IMR-90 (cell line): Measurements from ENCODE around the gene HBEGF. TPM values are rescaled to one million over a fixed set of nuclear protein-coding genes. Genes with fewer than 3 reads are reported as not detected.

Source experiments
- ATAC-seq: fragments of 200-7000 bp; cut with Tn5 transposase; 2 replicates; pipeline ENCODE4 v1.9.1; 2020; ENCODE audit warnings: low read depth, mild to moderate bottlenecking, moderate library complexity
- BruUV-seq: library from RNA; stranded (reverse); fragments of 400-500 nt; replicated peaks from 2 replicates; lab custom pipeline; 2021; lab: Mats Ljungman, UMichigan
- CTCF ChIA-PET: fragments of 300-600 bp; formaldehyde crosslinking; extraction: SDS; loops from one replicate; lab custom pipeline; 2021; ENCODE audit warnings: antibody characterized with exemption; lab: Yijun Ruan, JAX
- POLR2A ChIA-PET: fragments of 300-600 bp; sonication (Branson Sonifier 250); formaldehyde crosslinking; loops from one replicate; lab custom pipeline; 2022; ENCODE audit warnings: antibody characterized with exemption; ENCODE audit not compliant: unreplicated experiment; lab: Charles Lee
- DNase-seq: peaks from one replicate; pipeline ENCODE4 v3.0.0; 2013
- H2AFZ ChIP-seq: replicated peaks from 2 replicates; pipeline ENCODE3; 2013; ENCODE audit warnings: low read length, mild to moderate bottlenecking; ENCODE audit not compliant: poor library complexity
- H2AK5ac ChIP-seq: 2 replicates; pipeline ENCODE4 v1.6.1; 2013; ENCODE audit warnings: low read depth, low read length, inconsistent platforms
- H2AK9ac ChIP-seq: replicated peaks from 2 replicates; pipeline ENCODE3; 2013; ENCODE audit warnings: mild to moderate bottlenecking, low read depth, low read length, moderate library complexity; ENCODE audit not compliant: poor library complexity
- H2BK120ac ChIP-seq: 2 replicates; pipeline ENCODE4 v1.6.1; 2013; ENCODE audit warnings: low read depth, low read length, inconsistent platforms
- H2BK15ac ChIP-seq: 3 replicates; pipeline ENCODE4 v1.6.1; 2013; ENCODE audit warnings: low read depth, low read length, inconsistent platforms
- H2BK20ac ChIP-seq: 2 replicates; pipeline ENCODE4 v1.6.1; 2013; ENCODE audit warnings: low read depth, mild to moderate bottlenecking, inconsistent platforms, low read length, moderate library complexity
- H2BK5ac ChIP-seq: 2 replicates; pipeline ENCODE4 v1.6.1; 2013; ENCODE audit warnings: mild to moderate bottlenecking, low read depth, low read length, inconsistent platforms; ENCODE audit not compliant: poor library complexity, severe bottlenecking
- H3K14ac ChIP-seq: replicated peaks from 2 replicates; pipeline ENCODE4 v1.6.1; 2013; ENCODE audit warnings: low read depth, low read length, inconsistent platforms
- H3K18ac ChIP-seq: 2 replicates; pipeline ENCODE4 v1.6.1; 2013; ENCODE audit warnings: low read depth, low read length, control low read depth
- H3K23ac ChIP-seq: 2 replicates; pipeline ENCODE4 v1.6.1; 2013; ENCODE audit warnings: low read depth, low read length, inconsistent platforms
- H3K27ac ChIP-seq: 2 replicates; pipeline ENCODE4 v1.5.1; 2013; ENCODE audit warnings: mild to moderate bottlenecking, control low read depth, low read length; ENCODE audit not compliant: insufficient read depth
- H3K27me3 ChIP-seq: 2 replicates; pipeline ENCODE4 v1.6.1; 2013; ENCODE audit warnings: low read length; ENCODE audit not compliant: control insufficient read depth, insufficient read depth
- H3K36me3 ChIP-seq: 2 replicates; pipeline ENCODE4 v1.6.1; 2013; ENCODE audit warnings: low read length, mixed read lengths; ENCODE audit not compliant: control insufficient read depth, insufficient read depth
- H3K4ac ChIP-seq: 2 replicates; pipeline ENCODE4 v1.6.1; 2013; ENCODE audit warnings: low read depth, low read length, inconsistent platforms
- H3K4me1 ChIP-seq: 2 replicates; pipeline ENCODE4 v1.6.1; 2013; ENCODE audit warnings: low read length, mixed read lengths; ENCODE audit not compliant: control insufficient read depth, insufficient read depth
- H3K4me2 ChIP-seq: 2 replicates; pipeline ENCODE4 v1.6.1; 2013; ENCODE audit warnings: low read depth, mild to moderate bottlenecking, control low read depth, low read length, moderate library complexity
- H3K4me3 ChIP-seq: 2 replicates; pipeline ENCODE4 v1.5.1; 2013; ENCODE audit warnings: low read depth, mild to moderate bottlenecking, control low read depth, low read length, moderate library complexity; ENCODE audit not compliant: insufficient read depth
- H3K56ac ChIP-seq: 2 replicates; pipeline ENCODE4 v1.6.1; 2013; ENCODE audit warnings: low read length, inconsistent platforms; ENCODE audit not compliant: insufficient read depth; ENCODE audit errors: extremely low read depth
- H3K79me1 ChIP-seq, 2 experiments: 2 replicates each; pipeline ENCODE4 v1.6.1; 2013; ENCODE audit warnings: low read length in 2 of 2, inconsistent platforms in 1 of 2, low read depth in 1 of 2
- H3K9ac ChIP-seq: 2 replicates; pipeline ENCODE4 v1.6.1; 2013; ENCODE audit warnings: low read depth, low read length, control low read depth
- H3K9me1 ChIP-seq: 2 replicates; pipeline ENCODE4 v1.6.1; 2013; ENCODE audit warnings: low read length, inconsistent platforms; ENCODE audit not compliant: insufficient read depth
- H3K9me3 ChIP-seq: 2 replicates; pipeline ENCODE4 v1.6.1; 2013; ENCODE audit warnings: low read length; ENCODE audit not compliant: control insufficient read depth, insufficient read depth
- H4K20me1 ChIP-seq: 2 replicates; pipeline ENCODE4 v1.6.1; 2013; ENCODE audit warnings: low read length, inconsistent platforms; ENCODE audit not compliant: insufficient read depth
- H4K5ac ChIP-seq: 2 replicates; pipeline ENCODE4 v1.6.1; 2013; ENCODE audit warnings: mild to moderate bottlenecking, low read depth, low read length, control low read depth
- H4K8ac ChIP-seq, 2 experiments: 2 replicates each; pipeline ENCODE4 v1.6.1; 2013; ENCODE audit warnings: low read depth in 2 of 2, low read length in 2 of 2, control low read depth in 1 of 2, inconsistent platforms in 1 of 2
- H4K91ac ChIP-seq: 2 replicates; pipeline ENCODE4 v1.6.1; 2013; ENCODE audit warnings: low read depth, low read length, inconsistent platforms; ENCODE audit not compliant: insufficient read depth
- BHLHE40 ChIP-seq: fragments of 150-350 bp; IDR thresholded peaks from 2 replicates; pipeline ENCODE4 v1.6.1; 2016; ENCODE audit warnings: mild to moderate bottlenecking, low read depth, low read length
- CEBPB ChIP-seq: IDR thresholded peaks from 2 replicates; pipeline ENCODE4 v1.6.1; 2012; ENCODE audit warnings: low read depth, low read length, improper control_type of control experiment
- CHD1 ChIP-seq: IDR thresholded peaks from 2 replicates; pipeline ENCODE4 v1.6.1; 2012; ENCODE audit warnings: low read depth, low read length, improper control_type of control experiment
- FOS ChIP-seq: fragments of 150-350 bp; IDR thresholded peaks from 2 replicates; pipeline ENCODE4 v1.6.1; 2016; ENCODE audit warnings: low read depth, low read length
- MAFK ChIP-seq: IDR thresholded peaks from 2 replicates; pipeline ENCODE4 v1.6.1; 2012; ENCODE audit warnings: low read depth, low read length, improper control_type of control experiment
- MAZ ChIP-seq: IDR thresholded peaks from 2 replicates; pipeline ENCODE4 v1.6.1; 2012; ENCODE audit warnings: low read depth, mild to moderate bottlenecking, low read length, improper control_type of control experiment, moderate library complexity, borderline replicate concordance
- MXI1 ChIP-seq: IDR thresholded peaks from 2 replicates; pipeline ENCODE4 v1.6.1; 2012; ENCODE audit warnings: low read depth, mild to moderate bottlenecking, low read length, moderate library complexity, borderline replicate concordance
- NFE2L2 ChIP-seq: fragments of 150-350 bp; IDR thresholded peaks from 2 replicates; pipeline ENCODE4 v1.6.1; 2016; ENCODE audit warnings: low read depth, mild to moderate bottlenecking, low read length
- POLR2A ChIP-seq: IDR thresholded peaks from 2 replicates; pipeline ENCODE4 v1.6.1; 2012; ENCODE audit warnings: mild to moderate bottlenecking, low read depth, low read length
- RAD21 ChIP-seq: IDR thresholded peaks from 2 replicates; pipeline ENCODE4 v1.6.1; 2012; ENCODE audit warnings: low read length, improper control_type of control experiment
- RCOR1 ChIP-seq: IDR thresholded peaks from 2 replicates; pipeline ENCODE4 v1.6.1; 2012; ENCODE audit warnings: mild to moderate bottlenecking, low read length, improper control_type of control experiment; ENCODE audit not compliant: insufficient replicate concordance
- RFX5 ChIP-seq: IDR thresholded peaks from 2 replicates; pipeline ENCODE4 v1.8.0; 2012; ENCODE audit warnings: low read depth, mild to moderate bottlenecking, low read length, moderate library complexity
- SMC3 ChIP-seq: fragments of 150-350 bp; IDR thresholded peaks from 2 replicates; pipeline ENCODE4 v1.6.1; 2016; ENCODE audit warnings: low read depth, mild to moderate bottlenecking, antibody characterized with exemption, low read length, moderate library complexity
- WGBS, 2 experiments: methylation state at CpG; one replicate each; pipeline versions ENCODE4 v1.1.5 to v1.1.7; 2013; ENCODE audit warnings: missing lambda C conversion rate in 2 of 2; ENCODE audit not compliant: insufficient read length in 1 of 2; ENCODE audit errors: extremely low coverage in 2 of 2; 5-methylcytosine and 5-hydroxymethylcytosine counted together
- dilution Hi-C: fragments of 300-500 bp; cut with HindIII; formaldehyde crosslinking; loops from one replicate; pipeline ENCODE4 v1.14.3; 2018; ENCODE audit warnings: low sequenced_read_pairs; ENCODE audit not compliant: unreplicated experiment
- in situ Hi-C: fragments of 300-500 bp; cut with MboI; formaldehyde crosslinking; loops from 3 replicates; pipeline ENCODE4 v1.14.3; 2019; ENCODE audit warnings: low sequenced_read_pairs, inconsistent platforms, mixed read lengths
- intact Hi-C: fragments of 100-400 bp; cut with micrococcal nuclease; formaldehyde crosslinking; loops from 2 replicates; pipeline ENCODE4 v1.10.0; 2022
- polyA plus RNA-seq, 3 experiments: library from polyadenylated mRNA; depleted of rRNA; stranded (reverse); fragments of >200 nt; gene quantifications; 2 replicates each; pipeline ENCODE4 v1.2.3, GENCODE V29; 2012; ENCODE audit warnings: low replicate concordance in 1 of 3
- total RNA-seq: library from RNA; depleted of rRNA; stranded (reverse); fragments of >200 nt; gene quantifications from 2 replicates; pipeline ENCODE4 v1.2.3, GENCODE V29; 2012
- TF ChIP-seq, protein P1 (sequence below): fragments of 150-350 bp; IDR thresholded peaks from 2 replicates; pipeline ENCODE4 v1.6.1; 2017; ENCODE audit warnings: mild to moderate bottlenecking, antibody characterized with exemption, low read length, low read depth
- TF ChIP-seq, protein P2 (sequence below): conservative IDR thresholded peaks from 2 replicates; pipeline ENCODE4 v1.5.1; 2012; ENCODE audit warnings: mild to moderate bottlenecking, low read depth, low read length, improper control_type of control experiment
- TF ChIP-seq, protein P3 (sequence below): fragments of 150-350 bp; IDR thresholded peaks from 2 replicates; pipeline ENCODE4 v1.6.1; 2016; ENCODE audit warnings: low read depth, mild to moderate bottlenecking, low read length, moderate library complexity, borderline replicate concordance

Gene HBEGF
- total and polyA plus RNA-seq, 2 of the 4 experiments (the other 2 are of a cell fraction) = 18.8 to 36.1 TPM

DNA sequence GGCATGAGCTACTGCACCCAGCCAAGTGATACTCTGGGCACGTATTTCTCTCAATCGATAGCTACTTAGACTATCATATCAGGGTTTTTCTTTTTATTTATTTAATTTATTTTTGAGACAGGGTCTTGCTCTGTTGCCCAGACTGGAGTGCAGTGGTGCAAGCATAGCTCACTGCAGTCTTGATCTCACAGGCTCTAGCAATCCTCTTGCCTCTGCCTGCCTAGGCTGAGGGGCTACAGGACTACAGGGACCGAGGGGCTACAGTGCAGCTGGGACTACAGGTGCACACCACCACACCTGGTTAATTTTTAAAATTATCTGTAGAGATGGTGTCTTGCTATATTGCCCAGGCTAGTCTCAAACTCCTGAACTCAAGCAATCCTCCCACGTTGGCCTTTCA, 34.9 kb upstream of the HBEGF start:
- intact Hi-C loops = no loop called here
- no peak overlapping the region for H2BK5ac ChIP-seq
- H3K27ac ChIP-seq = no peak overlapping the region
- no peaks in the 10 kb centered on the region for H3K9me1 ChIP-seq
- ATAC-seq (no peak), DNase-seq (no peak)
- H2BK120ac ChIP-seq = no peak overlapping the region
- H3K27me3 ChIP-seq = no peaks in the 10 kb centered on the region
- no peak overlapping the region for H4K5ac ChIP-seq
- H2BK15ac ChIP-seq = no peak overlapping the region
- dilution Hi-C loops = no loop called here
- no peak overlapping the region for H3K23ac ChIP-seq
- CTCF ChIA-PET = no interaction called here
- H2AK9ac ChIP-seq = no peak overlapping the region
- H4K91ac ChIP-seq = no peak overlapping the region
- no peaks in the 10 kb centered on the region for H3K79me1 ChIP-seq
- POLR2A ChIA-PET = no interaction called here
- H3K4me1 ChIP-seq = no peaks in the 10 kb centered on the region
- WGBS, 2 experiments = no CpG with 5 or more reads among the region's 4 CpGs
- H2BK20ac ChIP-seq = no peak overlapping the region
- no peak overlapping the region for H3K14ac ChIP-seq
- no TSS peak for BruUV-seq
- no peaks in the 10 kb centered on the region for H3K9me3 ChIP-seq
- no peak overlapping the region for H2AFZ ChIP-seq
- H3K9ac ChIP-seq = no peak overlapping the region
- no peaks in the 10 kb centered on the region for H3K36me3 ChIP-seq
- in situ Hi-C loops = no loop called here
- no peak overlapping the region for H3K4ac ChIP-seq
- no peak overlapping the region for H3K18ac ChIP-seq
- no peak overlapping the region for H3K56ac ChIP-seq
- H3K4me3 ChIP-seq = no peak overlapping the region
- TF ChIP-seq POLR2A (no peak), SMC3 (no peak), MAZ (no peak), CEBPB (no peak), BHLHE40 (no peak), MAFK (no peak), CHD1 (no peak), RFX5 (no peak), MXI1 (no peak), FOS (no peak), RAD21 (no peak), RCOR1 (no peak), NFE2L2 (no peak)
- TF ChIP-seq, protein P1, sequence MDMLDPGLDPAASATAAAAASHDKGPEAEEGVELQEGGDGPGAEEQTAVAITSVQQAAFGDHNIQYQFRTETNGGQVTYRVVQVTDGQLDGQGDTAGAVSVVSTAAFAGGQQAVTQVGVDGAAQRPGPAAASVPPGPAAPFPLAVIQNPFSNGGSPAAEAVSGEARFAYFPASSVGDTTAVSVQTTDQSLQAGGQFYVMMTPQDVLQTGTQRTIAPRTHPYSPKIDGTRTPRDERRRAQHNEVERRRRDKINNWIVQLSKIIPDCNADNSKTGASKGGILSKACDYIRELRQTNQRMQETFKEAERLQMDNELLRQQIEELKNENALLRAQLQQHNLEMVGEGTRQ = no peak
- TF ChIP-seq, protein P2, sequence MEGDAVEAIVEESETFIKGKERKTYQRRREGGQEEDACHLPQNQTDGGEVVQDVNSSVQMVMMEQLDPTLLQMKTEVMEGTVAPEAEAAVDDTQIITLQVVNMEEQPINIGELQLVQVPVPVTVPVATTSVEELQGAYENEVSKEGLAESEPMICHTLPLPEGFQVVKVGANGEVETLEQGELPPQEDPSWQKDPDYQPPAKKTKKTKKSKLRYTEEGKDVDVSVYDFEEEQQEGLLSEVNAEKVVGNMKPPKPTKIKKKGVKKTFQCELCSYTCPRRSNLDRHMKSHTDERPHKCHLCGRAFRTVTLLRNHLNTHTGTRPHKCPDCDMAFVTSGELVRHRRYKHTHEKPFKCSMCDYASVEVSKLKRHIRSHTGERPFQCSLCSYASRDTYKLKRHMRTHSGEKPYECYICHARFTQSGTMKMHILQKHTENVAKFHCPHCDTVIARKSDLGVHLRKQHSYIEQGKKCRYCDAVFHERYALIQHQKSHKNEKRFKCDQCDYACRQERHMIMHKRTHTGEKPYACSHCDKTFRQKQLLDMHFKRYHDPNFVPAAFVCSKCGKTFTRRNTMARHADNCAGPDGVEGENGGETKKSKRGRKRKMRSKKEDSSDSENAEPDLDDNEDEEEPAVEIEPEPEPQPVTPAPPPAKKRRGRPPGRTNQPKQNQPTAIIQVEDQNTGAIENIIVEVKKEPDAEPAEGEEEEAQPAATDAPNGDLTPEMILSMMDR = no peak
- TF ChIP-seq, protein P3, sequence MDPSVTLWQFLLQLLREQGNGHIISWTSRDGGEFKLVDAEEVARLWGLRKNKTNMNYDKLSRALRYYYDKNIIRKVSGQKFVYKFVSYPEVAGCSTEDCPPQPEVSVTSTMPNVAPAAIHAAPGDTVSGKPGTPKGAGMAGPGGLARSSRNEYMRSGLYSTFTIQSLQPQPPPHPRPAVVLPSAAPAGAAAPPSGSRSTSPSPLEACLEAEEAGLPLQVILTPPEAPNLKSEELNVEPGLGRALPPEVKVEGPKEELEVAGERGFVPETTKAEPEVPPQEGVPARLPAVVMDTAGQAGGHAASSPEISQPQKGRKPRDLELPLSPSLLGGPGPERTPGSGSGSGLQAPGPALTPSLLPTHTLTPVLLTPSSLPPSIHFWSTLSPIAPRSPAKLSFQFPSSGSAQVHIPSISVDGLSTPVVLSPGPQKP = no peak
- H4K8ac ChIP-seq = no peak overlapping the region
- no peak overlapping the region for H3K4me2 ChIP-seq
- no peak overlapping the region for H2AK5ac ChIP-seq
- no peaks in the 10 kb centered on the region for H4K20me1 ChIP-seq
